Tibial nerve (tissue), 4 donors: ENCODE results near the gene GAA.

Source experiments
- CTCF ChIP-seq, 5 experiments: fragments of 200-600 bp in 3 of 5; fragments of 450-650 bp in 2 of 5; sonication (generic) in 3 of 5; IDR thresholded peaks; one replicate each; pipeline ENCODE4 v1.5.1; 2016 to 2019; ENCODE audit warnings: antibody characterized with exemption in 5 of 5, mild to moderate bottlenecking in 3 of 5, moderate library complexity in 2 of 5
- EP300 ChIP-seq, 2 donors: sonication (generic); formaldehyde crosslinking; IDR thresholded peaks; one replicate each; pipeline ENCODE4 v1.6.1; 2017; ENCODE audit warnings: antibody characterized with exemption in 2 of 2, mild to moderate bottlenecking in 1 of 2
- POLR2A ChIP-seq, 2 donors: fragments of 450-650 bp; IDR thresholded peaks; one replicate each; pipeline ENCODE4 v1.6.1; 2017; ENCODE audit warnings: antibody characterized with exemption in 2 of 2, mild to moderate bottlenecking in 2 of 2, moderate library complexity in 2 of 2

DNA sequence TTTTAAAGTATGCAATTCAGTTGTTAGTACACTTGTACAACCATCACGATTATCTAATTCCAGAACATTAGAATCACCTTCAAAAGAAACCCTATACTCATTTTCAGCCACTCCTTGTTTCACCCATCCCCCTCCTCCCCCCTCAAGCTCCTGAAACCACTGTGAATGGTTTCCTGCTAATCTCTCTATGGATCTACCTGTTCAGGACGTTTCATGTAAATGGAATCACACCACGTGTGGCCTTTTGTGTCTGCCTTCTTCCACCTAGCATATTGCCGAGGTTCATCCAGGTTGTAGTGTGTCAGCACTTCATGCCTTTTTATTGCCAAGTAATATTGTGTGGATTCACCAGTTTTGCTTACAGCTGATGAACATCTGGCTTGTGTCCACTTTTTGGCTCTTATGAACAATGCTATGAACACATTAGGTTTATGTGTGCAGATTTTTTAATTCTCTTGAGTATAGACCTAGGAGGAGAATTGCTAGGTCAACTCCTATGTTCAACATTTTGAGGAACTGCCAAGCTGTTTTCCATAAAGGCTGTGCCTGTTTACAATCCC is 27.7 kb downstream of the GAA start:
- no peak for TF ChIP-seq CTCF (IDR thresholded peaks at IDR 0.05)
- TF ChIP-seq POLR2A (IDR thresholded peaks at IDR 0.05) = no peak
- TF ChIP-seq EP300 (IDR thresholded peaks at IDR 0.05) = no peak
